Hepatocyte (in vitro differentiated cells): ENCODE data around the gene CYP1B1.

Experiments used
- CTCF ChIP-seq: fragments of 200-600 bp; sonication (generic); IDR thresholded peaks from 2 replicates; pipeline ENCODE4 v1.5.1; 2016; ENCODE audit warnings: antibody characterized with exemption, mild to moderate bottlenecking; ENCODE audit not compliant: poor library complexity
- EZH2 ChIP-seq: fragments of 200-600 bp; sonication (generic); IDR thresholded peaks from 2 replicates; pipeline ENCODE4 v1.6.1; 2016; ENCODE audit warnings: antibody characterized with exemption, mild to moderate bottlenecking, borderline replicate concordance
- EZH2phosphoT487 ChIP-seq: fragments of 200-600 bp; sonication (generic); IDR thresholded peaks from one replicate; pipeline ENCODE4 v1.6.1; 2018; ENCODE audit warnings: antibody characterized with exemption, mild to moderate bottlenecking, low read depth, moderate library complexity; ENCODE audit not compliant: unreplicated experiment, severe bottlenecking

- TF ChIP-seq CTCF, result peak; percentile 92
- no peak for TF ChIP-seq EZH2
- no peak for TF ChIP-seq EZH2phosphoT487
Measured at GRCh38 chr2:38115216-38116032, 39.5 kb upstream of the CYP1B1 start.
